Occipital lobe (tissue), 2 donors: Measurements from ENCODE around the gene TMEM163. TPM values are rescaled to one million over a fixed set of nuclear protein-coding genes. Genes with fewer than 3 reads are reported as not detected.

Experiments used
- DNase-seq: peaks from one replicate; lab custom pipeline; 2025; lab: John Stamatoyannopoulos, UW
- total RNA-seq: library from RNA; depleted of rRNA; stranded (reverse); fragments of >200 nt; gene quantifications from one replicate; pipeline ENCODE4 v1.2.3, GENCODE V29; 2014

The TMEM163 gene
- total RNA-seq, 1 donor from 2014 or later: 14.3 TPM

DNA sequence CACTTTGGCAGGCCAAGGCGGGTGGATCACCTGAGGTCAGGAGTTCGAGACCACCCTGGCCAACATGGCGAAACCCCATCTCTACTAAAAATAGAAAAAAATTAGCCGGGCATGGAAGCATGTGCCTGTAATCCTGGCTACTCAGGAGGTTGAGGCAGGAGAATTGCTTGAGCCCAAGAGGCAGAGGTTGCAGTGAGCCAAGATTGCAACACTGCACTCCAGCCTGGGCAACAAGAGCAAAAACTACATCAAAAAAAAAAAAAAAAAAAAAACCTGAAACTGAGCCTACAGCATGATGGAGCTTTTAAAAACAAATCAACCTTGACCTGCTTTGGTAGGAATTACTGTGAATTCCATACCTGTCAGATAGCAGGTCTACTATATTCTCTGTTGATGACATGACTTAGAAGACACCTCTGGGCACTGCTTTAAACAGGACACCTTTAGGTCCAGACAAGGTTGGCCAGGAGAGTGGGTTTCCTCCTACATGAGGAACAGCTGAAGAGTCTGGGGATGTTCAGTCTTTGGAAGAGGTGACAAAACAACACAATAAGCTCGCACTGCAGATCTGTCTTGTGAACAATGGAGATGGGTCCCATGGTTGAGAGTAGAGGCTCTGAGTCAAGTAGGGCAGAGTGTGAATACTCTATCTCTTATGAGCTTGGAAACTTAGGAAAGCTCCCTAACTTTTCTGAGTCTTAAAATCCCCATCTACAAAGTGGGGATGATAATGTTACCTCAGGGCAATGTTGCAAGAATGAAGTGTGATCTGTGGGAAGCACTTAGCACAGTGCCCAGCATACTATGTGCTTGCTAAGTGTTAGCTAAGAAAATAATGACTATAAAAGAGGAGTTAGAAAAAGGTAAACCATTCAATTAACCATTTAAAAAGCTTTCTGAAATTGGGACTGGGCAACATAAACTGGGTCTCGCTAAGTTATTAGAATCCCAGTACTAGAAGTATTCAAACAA is 25.2 kb downstream of the TMEM163 start:
- DNase-seq: no peak

DNA sequence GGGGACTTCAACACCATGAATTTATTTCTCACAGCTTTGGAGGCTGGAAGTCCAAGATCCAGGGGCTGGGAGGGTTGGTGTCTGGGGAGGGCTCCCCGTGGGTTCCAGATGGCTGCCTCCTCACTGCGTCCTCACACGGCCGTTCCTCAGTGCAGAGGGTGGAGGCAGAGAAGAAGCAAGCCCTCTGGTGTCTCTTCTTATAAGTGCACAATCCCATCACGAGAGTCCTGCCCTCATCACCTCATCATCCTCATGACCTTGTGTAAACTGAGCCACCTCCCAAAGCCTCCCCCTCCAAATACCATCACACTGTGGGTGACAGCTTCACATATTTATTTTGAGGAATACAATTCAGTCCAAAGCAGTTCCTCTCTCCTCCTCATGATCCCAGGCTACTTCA is 26.3 kb downstream of the TMEM163 start:
- no peak for DNase-seq

DNA sequence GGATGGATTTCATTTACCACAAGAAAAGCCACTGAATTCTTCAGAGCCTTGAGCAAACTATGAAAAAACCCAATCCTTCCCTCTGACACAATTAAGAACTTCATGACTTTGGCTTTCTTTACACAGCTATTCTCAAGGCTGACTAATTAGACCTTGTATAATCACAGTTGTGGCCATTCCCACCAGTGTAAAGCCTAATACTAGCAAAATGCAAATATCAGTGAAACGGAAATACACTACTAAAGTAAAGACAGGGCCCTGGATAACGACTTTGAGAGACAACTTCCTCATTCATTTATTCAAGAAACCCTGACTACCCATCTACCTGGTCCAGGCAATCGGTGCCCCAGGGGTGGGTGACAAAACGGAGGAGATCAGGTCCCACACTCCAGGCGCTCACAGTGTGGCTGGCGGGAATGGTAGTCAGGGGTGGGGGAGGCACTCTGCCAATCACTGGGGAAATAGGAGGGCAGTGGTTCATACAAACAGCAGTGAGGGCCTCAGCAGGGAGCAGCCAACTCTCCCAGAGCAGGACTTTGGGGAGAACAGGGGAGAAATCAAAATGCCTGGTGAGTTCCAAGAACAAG is 28.1 kb downstream of the TMEM163 start:
- no peak for DNase-seq

DNA sequence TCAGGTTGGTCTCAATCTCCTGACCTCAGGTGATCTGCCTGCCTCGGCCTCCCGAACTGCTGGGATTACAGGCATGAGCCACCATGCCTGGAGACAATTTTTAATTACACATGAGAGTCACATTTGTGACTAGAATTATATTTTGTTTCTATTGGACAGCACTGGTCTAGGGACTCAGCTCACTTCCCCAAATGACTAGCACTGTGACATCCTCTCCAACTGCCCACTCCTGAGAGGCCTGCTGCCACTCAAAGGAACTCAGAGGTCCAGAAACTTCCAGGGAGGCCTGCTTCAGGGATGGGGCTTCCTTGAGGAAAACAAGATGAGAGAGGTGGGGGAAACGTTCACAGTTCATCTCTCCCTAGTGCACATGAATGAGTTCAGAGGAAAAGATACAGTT is 29.5 kb downstream of the TMEM163 start:
- no peak for DNase-seq

DNA sequence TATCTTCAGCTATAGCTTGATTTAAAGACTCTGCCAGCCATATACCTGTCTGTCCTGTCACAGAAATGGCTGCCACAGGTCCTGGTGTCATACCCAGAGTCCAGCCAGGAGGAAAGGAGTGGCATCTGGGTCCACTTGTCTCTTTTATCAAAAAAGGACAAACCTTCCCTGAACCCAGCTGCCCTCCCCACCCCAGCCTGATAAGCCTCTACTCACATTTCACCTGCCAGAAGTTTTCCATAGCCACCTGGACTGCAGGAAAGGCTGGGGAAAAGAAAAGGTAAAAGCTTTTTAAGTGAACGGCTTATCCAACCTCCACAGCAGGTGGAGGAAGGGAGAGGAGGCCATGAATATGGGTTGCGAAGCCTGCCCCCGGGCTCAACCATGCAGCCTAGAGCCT is 32.8 kb downstream of the TMEM163 start:
- DNase-seq: no peak

DNA sequence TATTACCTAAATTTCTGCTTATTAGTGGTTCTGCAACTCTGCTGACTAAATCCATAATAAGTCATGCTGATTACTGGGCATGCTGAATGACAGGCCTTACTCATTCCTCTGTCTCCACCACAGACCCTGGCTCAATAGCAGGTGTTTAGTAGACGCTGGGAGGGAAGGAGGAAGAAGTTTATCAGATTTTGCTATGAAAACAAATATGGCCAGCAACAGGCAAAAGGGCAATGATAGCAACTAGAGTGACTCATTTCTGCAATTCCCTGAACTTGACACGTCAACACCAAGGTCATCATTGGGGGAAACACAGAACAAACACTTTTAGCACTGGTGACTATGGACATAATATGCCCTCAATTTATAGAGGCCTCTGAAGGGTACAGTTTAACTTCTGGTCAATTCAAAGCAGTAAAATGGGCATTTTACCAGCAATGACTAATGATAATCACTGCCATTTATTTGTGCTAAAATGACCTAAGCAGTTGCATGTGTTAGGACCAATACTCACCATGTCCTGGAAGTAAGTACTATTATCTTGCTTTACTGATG is 35.2 kb downstream of the TMEM163 start:
- no peak for DNase-seq

DNA sequence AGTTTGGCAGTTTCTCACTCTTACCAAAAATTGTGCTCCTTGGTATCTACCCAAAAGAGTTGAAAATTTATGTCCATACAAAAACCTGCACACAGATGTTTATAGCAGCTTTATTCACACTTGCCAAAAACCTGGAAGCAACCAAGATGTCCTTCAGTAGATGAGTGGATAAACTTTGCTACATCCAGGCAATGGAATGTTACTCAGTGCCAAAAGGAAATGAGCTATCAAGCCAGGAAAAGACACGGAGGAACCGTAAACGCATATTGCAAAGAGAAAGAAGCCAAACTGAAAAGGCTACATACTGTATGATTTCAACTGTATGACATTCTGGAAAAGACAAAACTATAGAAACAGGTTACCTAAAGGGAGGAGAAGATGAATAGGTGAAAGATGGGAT is 36.1 kb downstream of the TMEM163 start:
- no peak for DNase-seq

DNA sequence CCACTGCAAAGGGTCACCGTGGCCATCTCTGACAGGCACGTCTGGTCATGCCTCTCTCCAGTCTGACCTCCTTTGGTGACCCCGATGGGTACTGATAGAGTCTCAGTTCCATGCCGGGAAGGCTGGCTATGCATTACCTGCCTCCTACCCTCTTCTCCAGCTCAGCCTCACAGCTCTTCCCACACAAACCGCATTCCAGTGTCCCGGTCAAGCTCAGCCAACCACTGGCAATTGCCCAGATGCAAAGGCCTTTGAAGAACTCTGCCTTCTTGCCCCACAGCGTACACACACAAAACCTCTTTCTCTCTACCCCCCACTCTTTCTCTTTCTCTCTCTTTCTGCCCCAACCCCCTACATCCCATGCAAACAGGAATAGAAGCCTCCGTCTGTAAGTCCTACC is 37.6 kb downstream of the TMEM163 start:
- no peak for DNase-seq

DNA sequence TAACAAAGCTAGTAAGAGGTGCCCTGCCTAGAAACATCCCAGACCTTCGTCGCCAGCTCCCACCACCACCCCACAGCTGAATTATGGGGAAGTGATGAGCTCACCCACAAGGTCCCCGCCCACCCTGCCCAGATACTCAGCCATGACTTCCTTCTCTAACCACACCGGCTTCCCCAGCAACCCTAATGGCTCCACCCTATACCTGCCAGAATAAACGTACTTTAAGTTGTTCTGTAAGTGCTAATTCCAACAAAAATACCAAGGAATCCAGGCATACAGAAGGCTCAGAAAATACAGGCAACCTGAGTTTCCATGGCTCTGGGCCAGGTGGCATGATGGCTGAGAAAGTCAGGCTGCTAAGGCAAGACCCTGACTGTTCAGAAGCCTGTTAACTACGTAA is 39.1 kb downstream of the TMEM163 start:
- no peak for DNase-seq

DNA sequence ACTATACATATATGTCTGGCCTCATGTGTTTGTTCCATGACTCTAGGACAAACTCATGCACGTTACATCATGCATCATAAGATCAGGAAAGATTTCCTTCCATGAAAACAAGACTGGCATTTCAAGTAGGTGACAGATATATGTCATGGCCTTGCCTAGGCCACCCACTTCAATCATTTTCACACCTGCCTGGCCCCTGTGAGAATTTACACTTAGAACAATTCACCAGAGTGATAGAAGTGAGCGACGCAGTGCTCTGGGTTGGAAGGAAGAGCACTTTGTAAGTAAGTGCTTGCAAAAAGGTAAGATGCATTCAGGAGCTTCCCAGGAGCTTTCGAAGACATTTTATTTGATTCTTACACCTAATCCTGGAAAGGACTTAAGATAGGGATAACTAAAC is 39.5 kb downstream of the TMEM163 start:
- DNase-seq: no peak

DNA sequence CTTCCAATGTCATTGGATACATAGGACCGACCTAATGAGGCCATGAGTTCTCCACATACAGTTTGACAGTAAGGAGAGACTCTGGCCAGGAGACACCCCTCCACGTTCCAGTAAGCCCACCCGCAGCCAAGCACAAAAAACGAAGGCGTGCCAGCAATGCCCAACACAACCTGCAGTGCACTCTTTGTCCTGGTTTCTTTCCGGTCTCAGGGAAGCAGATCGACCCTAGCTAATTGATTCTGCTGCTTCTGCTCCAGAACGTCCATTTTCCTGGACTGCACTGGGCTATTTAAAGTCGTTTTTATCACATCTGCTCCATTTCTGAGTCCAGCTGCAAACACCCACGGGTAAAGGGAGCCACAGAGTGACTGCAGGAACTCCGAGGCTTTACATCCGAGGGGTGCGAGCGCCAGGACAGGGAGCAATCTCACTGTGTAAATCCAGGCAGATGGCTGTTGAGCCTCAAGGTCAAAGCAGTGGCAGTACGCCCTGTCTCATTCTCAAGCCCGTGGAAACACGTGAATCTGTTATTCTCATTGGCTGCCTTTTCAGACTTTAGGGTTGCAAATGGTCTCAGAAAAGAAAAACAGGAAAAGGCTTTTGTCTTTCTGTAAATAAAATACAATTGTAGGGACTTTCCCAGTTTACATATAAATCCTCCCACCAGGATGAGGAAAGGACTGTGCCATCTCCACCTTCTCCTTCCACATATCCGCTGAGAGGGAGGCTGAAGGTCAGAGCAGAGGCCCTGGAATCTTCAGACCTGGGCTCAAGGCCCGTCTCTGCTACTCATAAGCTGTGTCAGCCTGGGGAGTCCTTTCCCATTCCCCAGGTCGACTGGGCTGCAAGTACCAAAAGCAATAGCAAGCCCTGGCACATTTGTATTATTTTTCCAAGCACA is 40.7 kb downstream of the TMEM163 start:
- DNase-seq: no peak

DNA sequence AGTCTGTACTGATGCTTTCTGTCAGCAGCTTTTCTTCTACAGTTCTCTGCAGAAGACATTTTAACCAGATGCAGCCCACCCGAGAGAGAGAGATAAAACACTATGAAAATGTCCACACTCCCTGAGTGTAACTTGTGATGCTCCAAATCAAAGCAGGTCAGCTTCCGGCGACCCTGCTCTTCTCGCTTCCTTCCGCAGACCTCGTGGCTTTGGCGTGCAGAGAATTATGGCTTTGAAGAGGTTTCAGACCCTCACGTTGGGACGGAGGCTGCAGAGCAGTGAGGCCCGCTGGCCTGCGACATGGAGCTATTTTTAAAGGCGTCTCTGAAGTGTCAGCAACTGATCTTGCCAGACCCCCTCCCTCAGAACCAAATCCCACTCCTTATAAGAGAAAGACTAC is 41.8 kb downstream of the TMEM163 start:
- no peak for DNase-seq

DNA sequence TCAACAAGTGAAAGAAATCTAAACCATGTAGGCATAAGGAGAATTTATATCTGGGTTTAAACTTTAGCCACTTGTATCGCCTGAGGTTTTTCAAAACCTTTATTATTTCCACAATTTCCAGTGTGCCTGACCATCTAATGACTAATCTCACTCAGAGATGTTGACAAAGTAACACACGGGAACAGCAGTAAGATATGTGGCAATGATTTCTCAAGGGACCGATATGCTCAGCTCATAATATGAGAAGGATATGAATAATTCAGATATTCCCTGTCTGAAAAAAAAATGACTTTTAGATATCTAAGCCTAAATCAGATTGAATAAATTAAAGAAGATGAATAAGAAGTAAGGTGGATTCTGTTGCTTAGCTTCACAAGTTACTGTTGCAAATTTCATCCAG is 43.5 kb downstream of the TMEM163 start:
- DNase-seq: no peak

DNA sequence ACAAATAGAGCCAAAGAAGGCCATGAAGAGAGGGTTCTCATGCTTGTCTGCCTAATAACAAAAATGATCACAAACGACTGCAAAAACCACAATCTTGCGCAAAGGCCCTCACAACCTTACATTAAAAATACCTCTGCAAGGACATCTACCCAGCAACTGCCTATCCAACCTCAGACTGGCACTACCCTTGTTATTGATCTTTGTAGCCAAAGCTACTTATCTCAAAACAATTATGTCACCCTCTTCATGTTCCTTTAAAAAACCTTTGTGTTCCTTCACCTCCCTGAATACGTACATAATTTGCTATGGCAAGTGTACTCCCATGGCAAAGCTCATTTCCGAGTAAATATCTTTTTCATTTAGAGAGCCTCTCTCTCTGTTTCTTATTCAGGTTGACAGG is 44.1 kb downstream of the TMEM163 start:
- no peak for DNase-seq

DNA sequence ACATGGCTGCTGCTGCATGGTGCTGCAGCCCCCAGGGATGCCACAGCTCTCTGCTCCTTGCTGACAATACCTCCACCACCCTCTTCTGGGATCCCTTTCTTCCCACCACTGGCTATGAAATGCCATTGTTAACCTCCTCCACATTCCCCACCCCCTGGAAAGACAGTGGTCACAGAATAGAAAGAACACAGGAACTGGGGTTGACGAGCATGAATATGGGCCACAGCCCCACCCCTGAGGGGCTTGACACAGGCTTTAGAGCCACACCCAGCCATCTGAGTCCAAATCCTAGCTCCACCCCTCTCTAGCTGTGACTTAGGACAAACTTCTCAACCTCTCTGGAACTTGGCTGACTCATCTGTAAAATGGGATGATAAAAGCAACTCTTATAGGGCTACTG is 47.3 kb downstream of the TMEM163 start:
- no peak for DNase-seq

DNA sequence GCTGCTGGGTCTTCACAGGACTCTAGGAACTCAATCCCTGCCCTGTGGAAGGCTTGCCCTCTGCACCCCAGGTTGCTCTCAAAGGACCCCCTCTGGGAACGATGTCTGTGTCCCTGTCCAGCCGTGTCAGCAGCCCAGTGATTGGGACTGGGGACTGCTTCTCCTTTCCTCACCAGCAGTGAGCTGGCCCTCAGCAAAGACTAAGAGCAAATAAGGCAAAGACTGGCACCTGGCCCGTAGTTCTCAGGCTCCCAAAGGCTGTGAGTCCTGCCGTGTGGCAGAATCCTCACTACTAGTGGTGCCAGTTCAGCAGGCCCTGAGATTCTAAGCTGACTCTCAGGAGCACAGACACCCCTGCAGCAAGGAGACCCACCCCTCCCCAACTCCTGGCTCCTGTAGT is 47.8 kb downstream of the TMEM163 start:
- no peak for DNase-seq

DNA sequence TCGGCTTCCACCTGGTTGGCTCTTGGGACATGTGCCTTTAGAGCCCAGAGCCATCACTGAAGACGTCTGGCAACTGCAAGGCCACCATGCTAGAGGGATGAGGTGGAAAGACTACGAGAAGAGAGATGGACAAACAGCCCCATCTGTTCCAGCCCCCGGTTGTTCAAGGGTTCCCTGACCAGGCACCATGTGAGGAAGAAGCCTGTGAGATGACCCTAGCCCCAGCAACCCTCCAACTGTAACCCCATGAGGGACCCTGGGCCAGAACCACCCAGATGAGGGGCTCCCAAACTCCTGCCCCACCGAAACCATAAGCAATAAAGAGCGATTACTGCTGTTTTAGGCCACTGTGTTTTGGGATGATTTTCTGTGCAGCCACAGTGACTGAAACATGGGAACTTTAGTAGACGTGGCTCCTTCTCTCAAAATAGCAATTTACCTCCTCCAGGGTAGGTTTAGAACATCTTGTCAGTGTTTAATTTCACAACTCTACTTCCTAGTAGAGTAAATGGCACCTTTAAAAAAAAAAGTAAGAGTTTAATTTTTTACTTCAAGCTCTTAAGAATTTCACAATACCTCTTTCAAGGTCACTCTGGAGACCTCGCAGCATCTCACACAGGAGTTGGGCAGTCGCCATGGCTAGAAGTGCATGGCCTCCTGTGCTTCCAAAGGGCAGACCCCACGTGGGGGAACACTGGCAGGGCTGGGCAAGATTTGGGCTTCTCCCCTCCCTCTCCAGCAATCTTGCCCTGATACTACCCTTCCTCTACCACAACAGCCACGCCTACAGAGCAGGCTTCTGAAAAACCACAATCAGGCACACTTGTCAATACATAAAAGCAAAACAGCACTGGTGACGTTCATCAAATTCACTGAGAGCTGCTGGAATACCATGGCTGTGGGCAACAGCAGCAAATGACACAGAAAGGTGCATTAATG is 48.8 kb downstream of the TMEM163 start:
- DNase-seq: no peak

DNA sequence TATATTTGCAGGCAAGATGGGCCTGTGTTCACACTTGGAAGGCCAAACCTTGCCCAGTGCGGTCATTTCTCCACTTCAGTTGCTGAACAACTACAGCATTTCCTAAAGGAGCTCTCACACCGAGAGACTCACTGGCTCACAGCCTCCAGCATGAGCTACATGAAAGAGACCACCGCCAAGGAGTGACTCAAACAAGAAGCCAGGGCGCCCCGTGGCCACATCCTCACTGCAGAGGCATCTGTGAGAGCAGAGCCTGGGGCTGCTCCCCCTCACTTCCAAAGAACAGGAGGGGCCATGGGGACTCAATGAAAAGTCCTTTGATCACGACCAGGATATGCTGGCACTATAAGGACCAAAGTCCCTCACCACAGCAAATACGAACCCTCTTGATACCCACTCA is 50.0 kb downstream of the TMEM163 start:
- DNase-seq: no peak

DNA sequence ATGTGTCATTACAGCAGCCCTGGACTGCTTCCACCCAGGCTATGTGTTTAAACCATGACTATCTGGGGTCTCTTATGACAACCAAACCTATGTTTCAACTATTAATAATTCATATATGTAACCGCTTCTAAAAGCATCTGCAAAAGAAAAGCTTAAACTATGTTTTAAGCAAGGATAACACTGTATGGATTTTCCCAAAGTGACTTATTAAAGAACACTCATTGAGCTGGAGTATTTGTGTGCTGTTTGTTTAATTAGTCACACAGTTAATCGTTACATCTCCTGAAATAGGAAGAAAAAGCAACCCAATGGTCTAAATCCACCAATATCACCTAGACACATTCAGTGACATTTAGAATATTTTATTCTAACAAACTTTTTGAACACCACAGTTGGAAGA is 51.3 kb downstream of the TMEM163 start:
- DNase-seq: no peak

DNA sequence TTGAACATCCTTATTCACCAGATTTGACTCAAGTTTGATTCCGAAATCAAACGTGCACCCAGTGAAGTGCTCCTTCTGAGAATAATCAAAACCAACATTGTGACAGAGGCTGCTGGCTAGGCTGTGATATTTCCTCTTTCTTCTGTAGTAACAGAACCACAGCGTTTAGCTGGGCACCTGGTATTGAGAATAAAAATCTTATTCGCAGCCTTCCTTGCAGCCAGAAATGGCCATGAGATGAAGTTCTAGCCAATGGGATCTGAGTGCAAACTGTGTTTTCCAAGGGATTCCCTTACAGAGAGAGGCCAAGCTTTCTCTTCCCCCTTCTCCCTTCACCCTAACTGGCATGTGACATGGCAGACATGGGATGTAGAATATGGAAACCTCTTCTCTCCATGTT is 51.7 kb downstream of the TMEM163 start:
- no peak for DNase-seq
